ENCODE data around the gene ZNF668. TPM values are rescaled to one million over a fixed set of nuclear protein-coding genes. Genes with fewer than 3 reads are reported as not detected.
A peak's percentile ranks its signal among the peaks of the same experiment; 100 is the strongest.

The ZNF668 gene
- total and polyA plus RNA-seq, 8 donors, result 5.7 to 14.2 (median 10.0) TPM; not detected in 1

GRCh38 chr16:31110106-31111034 is 36.3 kb upstream of the ZNF668 start:
- TF ChIP-seq POLR2AphosphoS5 (IDR thresholded peaks at IDR 0.05), result no peak
- no peak for TF ChIP-seq CTCF (IDR thresholded peaks at IDR 0.05)
- Histone ChIP-seq H3K36me3 (peaks cover 35 to 41% (median 38%) of the 10 kb centered on the region in 4 donors), H3K9me3 (no peaks in the 10 kb centered on the region), H3K4me1 (peaks cover 41 to 68% (median 55%) of the 10 kb centered on the region in 4 donors), H3K27me3 (no peaks in the 10 kb centered on the region), H3K4me3 (peak overlapping the region in 1 of 4 donors; percentile 3), H3K27ac (peak overlapping the region in 1 of 5 donors; percentile 1)
- DNase-seq, result peak in 1 of 2 donors; percentile 6
- 82 to 89% (median 85%) methylated on average over 23 to 26 of the region's 26 CpGs for WGBS, 5 donors
- intact Hi-C loops (cut with DNase I; ENCODE audit: low total_unique reads), result no loop called here

GRCh38 chr16:31109622-31110021 is 35.6 kb upstream of the ZNF668 start:
- H3K27ac ChIP-seq, result peak overlapping the region in 3 of 5 donors; percentile 88 to 95 (median 94)
- H3K36me3 ChIP-seq, result peaks cover 35 to 41% (median 38%) of the 10 kb centered on the region in 4 donors
- 84 to 92% (median 88%) methylated on average over 12 of the region's 12 CpGs for WGBS, 5 donors
- H3K27me3 ChIP-seq, result no peaks in the 10 kb centered on the region
- no peak for TF ChIP-seq EP300 (IDR thresholded peaks at IDR 0.05)
- H3K9me3 ChIP-seq, result no peaks in the 10 kb centered on the region
- intact Hi-C loops (cut with DNase I; ENCODE audit: low total_unique reads), result no loop called here
- DNase-seq, result no peak
- H3K4me1 ChIP-seq, result peaks cover 40 to 66% (median 53%) of the 10 kb centered on the region in 4 donors
- peak overlapping the region in 2 of 4 donors; percentile 70 to 88 for H3K4me3 ChIP-seq

- no peak for DNase-seq
- peak overlapping the region; percentile 88 to 96 (median 95) for H3K27ac ChIP-seq
- H3K4me1 ChIP-seq, result peaks cover 35 to 60% (median 46%) of the 10 kb centered on the region in 4 donors
- no peak for TF ChIP-seq POLR2A (IDR thresholded peaks at IDR 0.05)
- TF ChIP-seq CTCF (IDR thresholded peaks at IDR 0.05), result no peak
- no peak for TF ChIP-seq POLR2AphosphoS5 (IDR thresholded peaks at IDR 0.05)
- 36 to 71% (median 41%) methylated on average over 30 to 57 of the region's 57 CpGs for WGBS, 5 donors
- H3K9me3 ChIP-seq, result no peaks in the 10 kb centered on the region
- no peaks in the 10 kb centered on the region for H3K27me3 ChIP-seq
- H3K36me3 ChIP-seq, result peaks cover 35 to 41% (median 38%) of the 10 kb centered on the region in 4 donors
- peak overlapping the region; percentile 70 to 99 (median 94) for H3K4me3 ChIP-seq
- intact Hi-C loops (cut with DNase I; ENCODE audit: low total_unique reads), result no loop called here
Measured at GRCh38 chr16:31108794-31109558, 34.9 kb upstream of the ZNF668 start.

- peak within 1 kb of the TSS; percentile 70 to 99 (median 94) for H3K4me3 ChIP-seq
- no peaks in the 10 kb centered on the region for H3K27me3 ChIP-seq
- peak; percentile 73 to 91 for DNase-seq
- no peak for TF ChIP-seq CTCF (IDR thresholded peaks at IDR 0.05)
- TF ChIP-seq POLR2A (IDR thresholded peaks at IDR 0.05), result no peak
- no peak for TF ChIP-seq EP300 (IDR thresholded peaks at IDR 0.05)
- TF ChIP-seq POLR2AphosphoS5 (IDR thresholded peaks at IDR 0.05), result peak in 2 of 3 donors; percentile 69 to 82
- no peaks in the 10 kb centered on the region for H3K9me3 ChIP-seq
- WGBS, 5 donors, result 3 to 15% (median 4%) methylated on average over 13 to 68 of the region's 68 CpGs
- intact Hi-C loops (cut with DNase I; ENCODE audit: low total_unique reads), result no loop called here
- peaks cover 27 to 52% (median 39%) of the 10 kb centered on the region in 4 donors for H3K4me1 ChIP-seq
- peak within 1 kb of the TSS; percentile 88 to 96 (median 95) for H3K27ac ChIP-seq
- H3K36me3 ChIP-seq, result peaks cover 35 to 40% (median 38%) of the 10 kb centered on the region in 4 donors
Measured at GRCh38 chr16:31108035-31108793, 34.2 kb upstream of the ZNF668 start, which contains the start of gene BCKDK. Gene BCKDK, plus strand, starts transcription at chr16:31108386. Its CDS starts 838 bp downstream, at chr16:31109224.

Measured in stomach (tissue), 9 donors.